GM21381 (cell line): ENCODE data around the gene TRERF1.
"Not testable (repeated sequence)": the region's sequence is repeated elsewhere in the genome, so short reads cannot be mapped to it uniquely, and the experiment has no call there.

Source experiments
- ATAC-seq: cut with Tn5 transposase; IDR thresholded peaks from one replicate; pipeline ENCODE4 v1.9.1; 2021; ENCODE audit warnings: mild to moderate bottlenecking, moderate library complexity; ENCODE audit not compliant: unreplicated experiment

Gene TRERF1

DNA sequence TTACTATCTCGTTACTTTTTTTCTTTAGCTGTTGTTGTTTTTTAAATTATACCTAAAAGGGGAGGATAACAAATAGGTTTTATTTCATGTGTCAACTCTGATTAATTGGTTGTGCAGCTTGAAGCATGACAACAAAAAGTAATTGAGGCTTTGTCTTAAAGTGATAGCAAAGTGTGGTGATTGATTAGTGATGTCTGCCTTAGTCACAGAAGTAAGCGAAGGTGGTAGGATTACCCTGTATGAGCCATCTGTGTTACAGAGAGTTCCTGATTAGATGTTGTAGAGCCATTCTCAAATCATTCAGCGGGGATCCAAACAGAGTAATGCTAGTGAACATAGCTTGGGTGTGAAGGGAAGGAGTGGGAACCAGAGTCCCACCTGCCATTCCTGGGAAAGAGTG is 219.7 kb downstream of the TRERF1 start:
- no peak for ATAC-seq

DNA sequence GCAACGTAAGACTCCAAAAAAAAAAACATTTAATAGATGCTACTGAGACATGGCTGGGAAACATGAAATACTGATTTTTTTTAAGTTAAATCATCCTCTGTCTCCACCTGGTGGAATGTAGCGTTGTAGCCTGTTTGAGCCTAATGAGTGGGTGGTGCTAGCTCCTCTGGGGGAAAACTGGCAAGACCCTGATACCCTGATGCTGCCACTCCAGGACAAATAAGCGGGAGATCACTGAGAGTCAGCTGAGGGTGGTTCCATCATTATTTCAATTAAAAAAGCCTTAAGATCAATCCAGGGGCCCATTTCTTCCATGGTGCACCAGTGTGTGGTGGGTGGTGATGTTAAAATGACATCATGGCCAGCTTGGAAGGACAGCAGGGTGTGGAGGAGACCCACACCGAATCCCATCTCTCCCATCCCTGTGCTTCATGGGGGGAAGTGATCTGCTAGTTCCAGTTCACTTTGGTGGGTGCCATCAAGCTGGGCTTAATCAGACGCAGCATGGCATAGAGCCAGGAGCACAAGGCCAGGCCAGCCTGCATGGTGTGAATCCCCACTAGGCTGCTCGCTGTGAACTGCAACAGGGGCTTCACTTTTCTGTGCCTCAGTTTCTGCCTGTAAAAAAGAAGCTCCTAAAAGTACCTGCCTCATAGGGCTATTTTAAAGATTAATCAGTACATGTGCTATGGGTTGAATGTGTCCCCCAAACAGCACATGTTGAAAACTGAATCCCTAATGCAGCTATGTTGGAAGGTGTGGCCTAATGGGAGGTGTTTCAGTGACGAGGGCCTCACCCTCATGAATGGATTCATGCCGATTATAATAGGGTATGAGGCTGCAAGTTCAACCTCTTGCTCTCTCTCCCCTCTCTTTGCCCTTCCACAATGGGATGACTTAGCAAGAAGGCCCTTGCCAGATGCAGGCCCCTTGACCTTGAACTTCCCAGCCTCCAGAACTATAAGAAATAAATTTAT is 221.1 kb downstream of the TRERF1 start:
- ATAC-seq, result no peak

DNA sequence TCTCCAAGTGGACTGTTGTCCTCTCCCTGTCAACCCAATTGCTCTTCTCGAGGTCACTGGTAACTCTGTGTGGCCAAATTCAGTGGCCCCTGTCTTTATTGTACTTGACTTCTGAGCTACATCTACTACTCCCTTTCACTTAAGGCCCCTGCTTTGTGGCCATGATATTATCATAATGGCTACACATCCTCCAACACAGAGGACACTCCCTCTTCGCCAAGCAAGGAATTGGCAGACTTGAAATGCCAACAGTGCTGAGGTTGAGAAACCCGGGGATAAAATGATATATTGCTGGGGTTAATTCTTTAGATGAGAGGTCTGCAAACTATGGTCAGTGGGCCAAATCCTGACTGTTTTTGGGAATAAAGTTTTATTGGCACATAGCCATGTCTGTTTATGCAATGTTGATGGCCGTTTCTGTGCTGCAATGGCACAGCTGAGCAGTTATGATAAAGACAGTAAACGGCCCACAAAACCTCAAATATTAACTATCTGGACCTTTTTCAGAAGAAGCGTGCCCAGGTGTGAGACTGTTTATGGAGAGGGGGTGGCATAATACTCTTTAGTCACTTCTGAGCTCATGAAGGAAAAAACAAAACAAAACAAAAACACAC is 222.1 kb downstream of the TRERF1 start:
- ATAC-seq, result no peak

DNA sequence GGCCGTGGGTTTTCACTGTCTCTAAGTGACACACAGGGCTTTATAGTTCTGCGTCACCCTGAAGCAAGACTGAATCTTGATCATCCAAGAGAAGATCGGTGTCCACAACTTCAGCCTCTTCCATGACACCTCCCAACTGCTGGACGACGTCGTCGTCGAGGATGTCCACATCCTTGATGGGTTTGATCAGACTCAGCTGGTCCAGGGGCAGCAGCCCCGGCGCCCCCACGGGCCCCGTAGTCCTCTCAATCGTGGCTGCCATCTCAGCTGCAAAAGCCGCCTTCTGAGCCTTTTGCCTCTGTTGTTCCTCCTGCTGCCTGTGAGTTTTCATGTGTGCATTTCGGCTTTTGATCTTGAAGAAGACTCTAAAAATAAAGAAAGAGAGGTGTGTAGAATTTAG is 223.4 kb downstream of the TRERF1 start:
- no peak for ATAC-seq

DNA sequence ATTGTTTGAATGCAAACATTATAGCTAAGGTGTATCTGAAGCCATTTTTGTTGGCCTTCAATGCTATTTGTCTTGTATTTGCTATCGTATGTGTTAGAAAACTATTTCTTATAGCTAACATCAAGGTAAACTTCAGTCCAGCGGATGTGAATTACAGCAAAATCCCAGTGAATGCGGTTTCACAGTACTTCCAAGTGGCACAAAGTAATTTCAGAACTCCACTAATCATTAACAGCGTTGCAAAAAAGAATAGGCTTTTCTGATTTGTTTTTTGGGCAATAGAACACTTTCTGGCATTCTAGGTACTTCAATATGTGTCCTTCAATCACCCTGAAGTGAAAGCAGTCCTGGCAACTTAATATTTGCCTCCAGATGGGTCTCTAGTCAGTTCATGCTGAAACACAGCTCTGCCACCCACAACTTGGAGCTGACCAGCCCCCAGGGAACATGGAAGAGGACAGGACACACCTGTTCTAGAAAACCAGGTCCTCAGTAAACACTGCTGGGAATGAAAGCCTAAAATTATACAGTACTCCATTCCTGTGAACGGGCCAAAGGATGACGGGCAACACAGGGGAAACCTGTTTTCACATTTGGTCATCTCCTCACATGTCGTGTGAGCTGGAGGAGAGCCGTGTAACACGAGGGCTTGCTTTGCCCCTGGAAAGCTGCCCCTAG is 224.4 kb downstream of the TRERF1 start:
- ATAC-seq, result no peak

DNA sequence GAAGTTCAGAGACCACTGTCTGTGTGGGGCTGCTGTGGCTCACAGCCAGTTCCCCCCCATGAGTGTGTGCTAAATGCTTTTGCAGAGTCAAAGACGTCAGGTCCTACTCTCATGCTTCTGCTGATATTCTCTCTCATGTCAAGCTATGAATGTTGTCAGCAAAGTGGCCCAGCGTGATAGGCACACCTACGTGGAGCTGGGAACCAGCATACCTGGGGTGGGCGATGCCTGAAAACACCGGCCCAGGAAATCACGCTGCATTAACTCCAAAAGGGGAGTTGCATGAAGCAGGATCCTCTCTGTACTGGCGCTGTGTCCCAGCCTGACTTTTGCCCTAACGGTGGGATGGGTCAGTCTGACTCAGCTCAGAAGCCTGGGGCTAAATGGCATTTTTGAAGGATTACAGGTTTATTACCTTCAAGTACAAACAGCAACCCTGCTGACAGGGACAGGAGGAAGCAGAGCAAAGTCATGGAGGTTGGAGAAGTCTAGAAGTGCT is 225.0 kb downstream of the TRERF1 start:
- no peak for ATAC-seq

DNA sequence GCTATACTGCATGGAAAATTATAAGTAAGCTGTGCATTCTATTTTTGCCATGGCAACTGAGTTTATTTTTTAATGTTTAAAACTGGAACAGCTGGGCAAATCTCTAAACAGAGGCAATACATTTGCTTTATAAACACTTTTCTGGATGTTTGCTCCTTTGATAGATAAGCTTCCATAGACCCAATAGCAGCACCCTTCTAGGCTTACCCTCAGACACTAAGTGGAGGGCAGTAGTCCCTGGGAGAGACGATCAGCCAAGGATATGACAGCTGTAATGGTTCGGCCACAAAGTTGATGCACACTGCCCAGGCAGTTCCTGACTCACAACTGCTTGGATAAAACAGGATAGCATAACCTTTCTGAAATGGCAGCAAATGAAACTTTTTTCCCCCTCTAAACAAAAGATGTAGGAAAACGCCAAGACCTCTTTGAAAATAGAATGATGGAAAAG is 225.5 kb downstream of the TRERF1 start:
- no peak for ATAC-seq

DNA sequence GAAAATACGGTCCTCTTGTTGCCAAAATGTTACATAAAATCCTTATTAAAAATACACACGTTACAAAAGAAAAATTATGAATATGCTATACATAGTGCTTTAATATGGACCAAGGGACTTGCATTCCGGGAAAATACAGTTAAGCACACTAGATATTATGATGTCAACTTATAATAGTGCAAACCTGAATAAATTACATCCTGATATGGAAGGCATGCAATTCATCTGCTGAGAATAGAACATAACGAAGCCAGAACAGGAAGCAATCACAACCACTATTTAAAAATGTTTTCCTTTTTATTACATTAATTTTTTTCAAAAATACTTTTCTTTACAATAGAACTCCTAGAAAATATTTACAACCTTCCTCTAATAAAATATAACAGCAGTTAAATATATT is 226.3 kb downstream of the TRERF1 start:
- no peak for ATAC-seq

DNA sequence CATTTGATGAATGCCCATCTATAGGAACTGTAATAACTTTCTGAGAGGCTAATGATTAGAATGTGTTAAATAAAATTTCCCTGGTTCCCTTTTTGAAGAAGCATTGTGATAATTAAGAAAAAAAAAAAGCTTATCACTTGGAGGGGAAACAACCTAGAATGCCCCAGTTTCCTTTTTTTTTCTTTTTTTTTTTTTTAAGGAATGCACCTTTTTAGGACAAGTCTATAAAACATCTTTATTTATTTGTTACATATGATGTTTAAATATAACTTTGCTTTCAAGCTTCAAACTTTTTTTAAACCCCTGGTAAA is 226.7 kb downstream of the TRERF1 start:
- no peak for ATAC-seq

DNA sequence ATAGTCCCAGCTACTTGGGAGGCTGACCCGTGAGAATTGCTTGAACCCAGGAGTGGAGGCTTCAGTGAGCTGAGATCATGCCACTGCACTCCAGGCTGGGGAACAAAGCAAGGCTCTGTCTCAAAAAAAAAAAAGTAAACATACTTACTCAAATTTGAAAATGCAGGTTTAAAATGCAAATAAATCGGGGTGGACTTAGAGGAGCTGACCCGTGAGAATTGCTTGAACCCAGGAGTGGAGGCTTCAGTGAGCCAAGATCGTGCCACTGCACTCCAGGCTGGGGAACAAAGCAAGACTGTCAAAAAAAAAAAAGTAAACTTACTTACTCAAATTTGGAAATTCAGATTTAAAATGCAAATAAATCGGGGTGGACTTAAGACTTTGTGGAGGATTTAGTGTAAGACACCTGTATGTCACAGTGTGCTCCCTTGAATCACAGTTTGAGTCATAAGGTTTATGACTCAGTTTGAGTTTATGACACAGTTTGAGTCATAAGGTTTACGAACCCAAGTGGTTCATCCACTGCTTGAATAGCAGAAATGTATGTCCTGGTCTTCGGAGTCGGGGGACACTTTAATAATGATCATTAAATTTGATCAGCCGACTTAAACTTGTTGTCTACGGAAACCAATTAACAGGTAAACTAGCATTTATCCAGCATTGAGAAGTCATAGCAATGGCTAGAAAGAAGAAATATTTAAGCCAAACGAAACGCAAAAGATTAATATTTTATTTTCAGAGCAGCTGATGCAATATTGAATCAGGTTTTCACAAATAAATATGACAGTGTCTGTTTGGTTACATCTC is 227.3 kb downstream of the TRERF1 start:
- ATAC-seq, result peak; percentile 80

DNA sequence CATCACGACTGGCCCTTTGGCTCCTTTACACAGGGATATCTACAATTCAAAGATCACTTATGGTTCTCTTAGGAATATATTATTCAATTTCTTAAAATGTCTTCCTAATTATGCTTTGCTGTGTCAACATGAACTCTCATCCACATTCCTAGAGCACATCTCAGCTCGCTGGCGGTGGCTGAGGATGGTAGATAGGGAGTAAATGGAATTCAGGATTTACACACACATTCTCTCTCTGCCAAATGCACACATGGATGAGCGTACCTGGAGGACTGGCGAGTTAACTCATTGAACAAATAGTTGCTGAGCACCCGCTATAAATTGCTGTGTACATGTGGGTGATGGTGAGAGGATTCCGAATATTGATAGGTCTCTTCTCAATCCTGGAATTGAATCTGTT is 229.3 kb downstream of the TRERF1 start:
- no peak for ATAC-seq

DNA sequence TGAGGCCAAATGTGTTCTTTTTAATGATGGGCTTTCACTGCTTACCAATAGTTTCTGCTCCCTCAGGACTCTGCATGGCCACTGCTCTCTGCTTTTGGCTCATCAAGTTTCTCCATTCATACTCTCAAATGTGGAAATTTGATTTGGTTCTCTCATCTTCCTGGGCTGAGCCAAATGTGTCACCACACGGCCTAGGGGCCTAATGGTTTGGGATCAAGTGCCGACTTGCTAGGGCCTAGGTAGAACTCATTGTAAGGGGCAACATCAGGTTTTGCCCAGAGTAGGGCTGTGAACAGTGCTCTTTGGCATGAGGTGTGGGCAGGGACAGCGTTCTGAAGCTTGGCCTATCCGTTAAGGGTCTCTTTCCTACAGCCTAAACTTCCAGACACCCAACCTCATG is 230.2 kb downstream of the TRERF1 start:
- ATAC-seq, result no peak

DNA sequence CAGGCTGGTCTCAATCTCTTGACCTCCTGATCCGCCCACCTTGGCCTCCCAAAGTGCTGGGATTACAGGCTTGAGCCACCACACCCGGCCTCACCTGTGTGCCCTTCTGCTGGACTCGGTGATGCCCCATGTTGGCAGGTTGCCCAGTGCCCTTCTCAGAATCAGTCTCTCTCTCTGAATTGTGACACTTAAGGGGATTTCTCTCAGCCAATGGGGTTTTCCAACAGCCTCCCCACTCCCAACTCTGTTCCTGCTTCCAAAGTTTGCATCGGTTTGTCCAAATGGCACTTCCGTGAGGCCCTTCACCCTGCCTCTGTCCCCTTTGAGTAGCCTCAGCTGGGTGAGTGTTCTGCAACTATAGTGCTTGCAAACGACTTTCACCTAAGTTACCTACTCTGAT is 230.9 kb downstream of the TRERF1 start:
- no peak for ATAC-seq

DNA sequence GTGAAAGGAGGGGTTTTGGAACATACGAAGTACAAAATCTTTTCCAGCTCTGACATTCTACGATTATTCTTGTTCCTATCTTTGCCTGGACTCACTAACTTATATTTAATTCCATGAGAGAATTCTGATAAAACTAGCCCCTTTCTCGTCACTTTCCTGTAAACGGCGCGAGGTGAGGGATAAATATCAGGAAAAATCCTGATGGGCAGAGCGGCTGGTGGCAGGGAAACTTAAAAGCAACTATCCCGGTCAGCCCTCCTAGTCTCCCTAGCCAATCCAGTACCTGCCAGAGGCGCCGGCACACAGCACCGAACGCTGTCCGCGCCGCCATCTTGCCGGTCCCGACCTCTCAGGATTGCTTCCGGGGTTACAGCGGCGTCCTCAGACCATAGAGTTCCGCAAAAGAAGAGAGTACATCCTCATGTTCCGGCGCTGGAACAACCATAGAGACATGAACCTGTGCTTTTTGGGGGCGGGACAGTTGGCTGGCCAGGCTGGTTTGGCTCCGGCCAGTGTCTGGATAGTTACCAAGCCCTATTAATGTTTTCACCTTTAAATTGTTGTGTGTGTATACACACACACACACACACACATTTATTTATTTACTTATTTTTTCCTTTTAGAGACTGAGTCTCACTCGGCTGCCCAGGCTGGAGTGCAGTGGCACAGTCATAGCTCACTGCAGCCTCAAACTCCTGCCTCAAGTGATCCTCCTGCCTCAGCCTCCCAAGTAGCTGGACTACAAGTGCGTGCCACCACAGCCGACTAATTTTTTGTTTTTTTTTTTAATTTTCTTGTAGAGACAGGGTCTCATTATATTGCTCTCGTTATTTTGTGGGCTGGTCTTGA is 234.0 kb downstream of the TRERF1 start, which contains the start of gene MRPS10:
TSS of gene MRPS10 (minus strand) at position 343 of the 849 bp plus-strand sequence. CDS start at position 331, 12 bp downstream.
- ATAC-seq, result peak; percentile 94

DNA sequence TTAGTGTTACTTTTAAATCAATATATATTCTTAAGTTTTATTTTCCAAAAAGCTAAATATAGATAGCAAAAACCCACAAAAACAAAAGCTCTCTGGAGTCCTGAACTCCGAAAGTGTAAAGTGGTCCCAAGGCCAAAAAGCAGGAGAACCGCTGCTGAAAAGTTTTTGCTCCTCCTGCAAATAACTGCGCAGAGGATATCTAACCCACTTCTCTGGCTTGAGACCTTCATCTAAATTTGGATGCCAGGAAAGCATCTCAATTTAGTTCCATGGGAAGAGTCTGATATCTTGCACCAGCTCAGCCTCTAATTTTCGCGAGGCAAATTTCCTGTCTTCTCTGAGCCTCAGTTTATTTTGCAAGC is 234.6 kb downstream of the TRERF1 start:
- ATAC-seq, result no peak

DNA sequence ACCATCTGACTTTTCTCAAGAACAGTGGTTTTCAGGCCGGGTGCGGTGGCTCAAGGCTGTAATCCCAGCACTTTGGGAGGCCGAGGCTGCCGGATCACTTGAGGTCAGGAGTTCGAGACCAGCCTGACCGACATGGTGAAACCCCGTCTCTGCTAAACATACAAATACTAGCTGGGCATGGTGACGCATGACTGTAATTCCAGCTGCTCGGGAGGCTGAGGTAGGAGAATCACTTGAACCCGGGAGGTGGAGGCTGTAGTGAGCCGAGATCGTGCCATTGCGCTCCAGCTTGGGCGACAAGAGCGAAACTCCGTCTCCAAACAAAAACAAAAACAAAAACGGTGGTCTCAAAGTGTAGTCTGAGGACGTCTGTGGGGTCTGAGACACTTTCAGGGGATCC is 235.2 kb downstream of the TRERF1 start:
- not testable (repeated sequence) for ATAC-seq

DNA sequence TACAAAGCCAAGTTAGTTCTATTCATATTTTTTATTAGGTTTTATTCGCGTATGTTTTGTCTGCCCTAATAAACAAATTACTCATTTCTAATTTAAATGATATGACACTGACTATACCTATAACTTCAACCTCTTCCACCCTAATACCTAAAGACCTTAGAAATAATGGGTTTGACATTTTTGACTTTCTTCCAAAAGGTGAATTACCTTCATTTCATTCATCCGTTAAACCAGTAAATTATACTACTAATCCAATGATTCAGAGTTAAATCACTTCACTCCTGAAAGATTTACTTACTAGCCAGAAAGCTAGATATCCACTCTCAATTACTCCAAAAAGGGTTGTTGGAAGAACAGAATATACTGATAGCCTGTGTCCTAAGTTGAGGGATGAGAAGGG is 239.3 kb downstream of the TRERF1 start:
- ATAC-seq, result no peak

DNA sequence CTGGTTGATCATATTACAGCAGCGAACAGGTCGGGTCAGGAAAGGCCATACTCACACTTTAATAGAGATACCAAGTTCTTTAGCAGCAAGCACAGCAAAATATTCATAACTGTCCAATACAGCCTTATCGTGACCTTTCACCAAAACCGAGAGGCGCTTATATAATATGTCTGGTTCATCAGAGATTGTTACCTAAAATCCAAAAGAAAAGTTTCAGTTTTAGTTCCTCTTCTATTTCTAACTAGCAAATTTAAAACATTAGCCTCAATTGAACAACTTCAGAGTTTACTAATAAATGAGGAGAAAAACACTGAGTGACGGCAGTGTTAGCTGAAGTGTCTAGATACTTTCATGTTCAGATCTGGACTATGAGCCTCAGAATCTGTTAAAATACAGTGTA is 240.0 kb downstream of the TRERF1 start:
- ATAC-seq, result peak; percentile 52

DNA sequence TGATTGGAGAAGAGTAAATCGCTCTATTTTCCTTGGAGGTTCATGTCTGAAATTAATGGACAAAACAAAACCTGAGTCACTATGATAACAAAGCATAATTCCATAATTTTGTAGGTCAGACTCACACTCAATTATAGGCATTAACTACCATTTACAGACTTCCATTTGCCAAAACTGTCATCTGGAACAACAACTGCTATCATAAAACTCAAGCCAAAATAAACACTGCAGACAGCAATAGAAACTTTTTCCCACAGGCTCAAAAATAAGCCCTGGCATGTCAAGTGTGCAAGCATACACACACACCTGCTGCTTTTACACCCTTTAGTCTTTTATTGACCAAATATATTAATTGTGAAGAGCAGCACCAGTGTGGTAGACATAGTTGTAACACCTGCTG is 241.2 kb downstream of the TRERF1 start:
- no peak for ATAC-seq

DNA sequence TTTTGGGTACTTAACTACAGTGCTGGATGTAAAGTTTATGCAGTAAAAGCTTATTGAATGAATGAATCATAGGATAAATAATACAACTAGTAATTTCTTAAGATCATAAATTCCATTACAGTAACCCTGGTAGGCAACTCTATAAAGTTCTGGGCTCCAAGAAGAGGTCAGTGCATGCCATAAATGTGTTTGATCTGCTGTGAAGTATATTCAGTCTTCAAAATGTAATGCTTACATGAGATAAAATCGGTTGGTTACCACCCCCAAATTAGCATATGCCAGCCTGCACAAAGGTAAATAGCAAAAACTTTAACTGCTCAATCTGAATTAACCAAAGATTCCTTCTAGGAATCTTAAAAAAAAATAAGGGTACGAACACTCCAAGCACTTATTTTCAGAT is 244.2 kb downstream of the TRERF1 start:
- not testable (repeated sequence) for ATAC-seq
